ENCODE data around the gene ANO6.

GRCh38 chr12:45273717-45274271 is 57.9 kb downstream of the ANO6 start:
- no peak for TF ChIP-seq EZH2 (IDR thresholded peaks at IDR 0.05; ENCODE audit: borderline replicate concordance, insufficient read depth, low read depth, low read length, poor library complexity, severe bottlenecking)
- TF ChIP-seq, protein P1, sequence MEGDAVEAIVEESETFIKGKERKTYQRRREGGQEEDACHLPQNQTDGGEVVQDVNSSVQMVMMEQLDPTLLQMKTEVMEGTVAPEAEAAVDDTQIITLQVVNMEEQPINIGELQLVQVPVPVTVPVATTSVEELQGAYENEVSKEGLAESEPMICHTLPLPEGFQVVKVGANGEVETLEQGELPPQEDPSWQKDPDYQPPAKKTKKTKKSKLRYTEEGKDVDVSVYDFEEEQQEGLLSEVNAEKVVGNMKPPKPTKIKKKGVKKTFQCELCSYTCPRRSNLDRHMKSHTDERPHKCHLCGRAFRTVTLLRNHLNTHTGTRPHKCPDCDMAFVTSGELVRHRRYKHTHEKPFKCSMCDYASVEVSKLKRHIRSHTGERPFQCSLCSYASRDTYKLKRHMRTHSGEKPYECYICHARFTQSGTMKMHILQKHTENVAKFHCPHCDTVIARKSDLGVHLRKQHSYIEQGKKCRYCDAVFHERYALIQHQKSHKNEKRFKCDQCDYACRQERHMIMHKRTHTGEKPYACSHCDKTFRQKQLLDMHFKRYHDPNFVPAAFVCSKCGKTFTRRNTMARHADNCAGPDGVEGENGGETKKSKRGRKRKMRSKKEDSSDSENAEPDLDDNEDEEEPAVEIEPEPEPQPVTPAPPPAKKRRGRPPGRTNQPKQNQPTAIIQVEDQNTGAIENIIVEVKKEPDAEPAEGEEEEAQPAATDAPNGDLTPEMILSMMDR (IDR thresholded peaks at IDR 0.05), result no peak

All from B cell (primary cell).